Measurements from ENCODE around the gene SLITRK3.

DNA sequence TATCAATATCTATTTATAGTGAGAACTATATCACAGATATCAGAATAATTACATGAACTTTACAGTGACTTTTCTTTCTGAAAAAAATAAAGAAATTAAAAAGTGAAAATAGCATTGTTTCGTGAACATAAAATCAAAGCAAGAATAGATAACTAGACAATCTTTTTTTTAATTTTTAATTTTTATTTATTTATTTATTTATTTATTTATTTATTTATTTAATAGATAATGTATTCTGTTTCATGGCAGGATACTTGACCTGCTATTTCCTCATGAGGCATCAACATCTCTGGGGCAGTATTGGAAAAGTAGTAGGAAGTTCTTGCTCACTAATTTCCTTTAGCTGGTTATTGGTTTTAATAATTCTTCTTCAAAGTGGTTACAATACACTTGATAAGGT is 33.3 kb downstream of the SLITRK3 start:
- TF ChIP-seq POLR2A (IDR thresholded peaks at IDR 0.05): no peak
- TF ChIP-seq, protein P1, sequence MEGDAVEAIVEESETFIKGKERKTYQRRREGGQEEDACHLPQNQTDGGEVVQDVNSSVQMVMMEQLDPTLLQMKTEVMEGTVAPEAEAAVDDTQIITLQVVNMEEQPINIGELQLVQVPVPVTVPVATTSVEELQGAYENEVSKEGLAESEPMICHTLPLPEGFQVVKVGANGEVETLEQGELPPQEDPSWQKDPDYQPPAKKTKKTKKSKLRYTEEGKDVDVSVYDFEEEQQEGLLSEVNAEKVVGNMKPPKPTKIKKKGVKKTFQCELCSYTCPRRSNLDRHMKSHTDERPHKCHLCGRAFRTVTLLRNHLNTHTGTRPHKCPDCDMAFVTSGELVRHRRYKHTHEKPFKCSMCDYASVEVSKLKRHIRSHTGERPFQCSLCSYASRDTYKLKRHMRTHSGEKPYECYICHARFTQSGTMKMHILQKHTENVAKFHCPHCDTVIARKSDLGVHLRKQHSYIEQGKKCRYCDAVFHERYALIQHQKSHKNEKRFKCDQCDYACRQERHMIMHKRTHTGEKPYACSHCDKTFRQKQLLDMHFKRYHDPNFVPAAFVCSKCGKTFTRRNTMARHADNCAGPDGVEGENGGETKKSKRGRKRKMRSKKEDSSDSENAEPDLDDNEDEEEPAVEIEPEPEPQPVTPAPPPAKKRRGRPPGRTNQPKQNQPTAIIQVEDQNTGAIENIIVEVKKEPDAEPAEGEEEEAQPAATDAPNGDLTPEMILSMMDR (IDR thresholded peaks at IDR 0.05): no peak
- TF ChIP-seq EP300 (IDR thresholded peaks at IDR 0.05): no peak
